HG03558 (cell line): ENCODE data around the gene ACACB.

ENCODE experiments used
- ATAC-seq: cut with Tn5 transposase; IDR thresholded peaks from one replicate; pipeline ENCODE4 v1.9.1; 2021; ENCODE audit warnings: moderate number of reproducible peaks; ENCODE audit not compliant: unreplicated experiment; ENCODE audit errors: extremely low read depth

Gene ACACB

GRCh38 chr12:109109746-109110350, 6.5 kb upstream of the ACACB start:
- no peak for ATAC-seq

- ATAC-seq, result no peak
Measured at GRCh38 chr12:109110988-109111495, 5.3 kb upstream of the ACACB start.

- ATAC-seq, result no peak
Measured at GRCh38 chr12:109112720-109113465, 3.5 kb upstream of the ACACB start.

GRCh38 chr12:109113661-109114321, 2.6 kb upstream of the ACACB start:
- no peak for ATAC-seq

GRCh38 chr12:109114644-109115043, 1.7 kb upstream of the ACACB start:
- no peak for ATAC-seq

GRCh38 chr12:109115404-109115757, 1.0 kb upstream of the ACACB start:
- no peak for ATAC-seq

GRCh38 chr12:109116611-109116949, 193 bp downstream of the ACACB start:
- no peak for ATAC-seq

GRCh38 chr12:109120095-109120494, 3.7 kb downstream of the ACACB start:
- no peak for ATAC-seq

GRCh38 chr12:109120557-109120956, 4.2 kb downstream of the ACACB start:
- ATAC-seq, result no peak

- no peak for ATAC-seq
Measured at GRCh38 chr12:109121346-109121880, 5.0 kb downstream of the ACACB start.

- no peak for ATAC-seq
Measured at GRCh38 chr12:109124878-109125648, 8.7 kb downstream of the ACACB start.

GRCh38 chr12:109125791-109126190, 9.4 kb downstream of the ACACB start:
- ATAC-seq, result no peak

GRCh38 chr12:109126784-109127183, 10.4 kb downstream of the ACACB start:
- no peak for ATAC-seq

- ATAC-seq, result no peak
Measured at GRCh38 chr12:109127533-109128242, 11.3 kb downstream of the ACACB start.

GRCh38 chr12:109130297-109131153, 14.1 kb downstream of the ACACB start:
- no peak for ATAC-seq

- no peak for ATAC-seq
Measured at GRCh38 chr12:109131154-109132050, 15.0 kb downstream of the ACACB start.

GRCh38 chr12:109134186-109134917, 18.0 kb downstream of the ACACB start:
- ATAC-seq, result no peak
